CD14-positive monocyte (primary cell): Measurements from ENCODE around the gene EFHC2. TPM values are rescaled to one million over a fixed set of nuclear protein-coding genes. Genes with fewer than 3 reads are reported as not detected.

ENCODE experiments used
- DNase-seq, 3 donors: peaks; one replicate each; pipeline ENCODE4 v3.0.0-alpha.2; 2011 to 2022
- H2AFZ ChIP-seq: 2 replicates; pipeline ENCODE4 v1.6.0; 2012; ENCODE audit warnings: mild to moderate bottlenecking, low read depth, low read length, inconsistent platforms; ENCODE audit not compliant: insufficient read depth, poor library complexity, severe bottlenecking
- H3K27ac ChIP-seq, 2 donors: 1 replicate in 1 of 2; 2 replicates in 1 of 2; pipeline ENCODE4 v1.5.1; 2012 to 2013; ENCODE audit warnings: low read length in 2 of 2, control low read depth in 1 of 2, inconsistent platforms in 1 of 2, low read depth in 1 of 2, mild to moderate bottlenecking in 1 of 2
- H3K27me3 ChIP-seq, 2 donors: one replicate each; pipeline versions ENCODE4 v1.6.0 to v1.6.1; 2011 to 2013; ENCODE audit warnings: low read length in 2 of 2; ENCODE audit not compliant: control insufficient read depth in 2 of 2, insufficient read depth in 2 of 2
- H3K36me3 ChIP-seq, 2 donors: replicated peaks in 1 of 2; 1 replicate in 1 of 2; 2 replicates in 1 of 2; pipeline versions ENCODE4 v1.5.1 to v1.6.1; 2012 to 2013; ENCODE audit warnings: low read length in 2 of 2, control low read depth in 1 of 2, inconsistent platforms in 1 of 2, mild to moderate bottlenecking in 1 of 2; ENCODE audit not compliant: insufficient read depth in 2 of 2, control insufficient read depth in 1 of 2
- H3K4me1 ChIP-seq, 2 donors: 1 replicate in 1 of 2; 2 replicates in 1 of 2; pipeline versions ENCODE4 v1.5.1 to v1.6.1; 2012 to 2013; ENCODE audit warnings: low read length in 2 of 2, control low read depth in 1 of 2, inconsistent platforms in 1 of 2, mild to moderate bottlenecking in 1 of 2, moderate library complexity in 1 of 2; ENCODE audit not compliant: insufficient read depth in 2 of 2, control insufficient read depth in 1 of 2
- H3K4me2 ChIP-seq: replicated peaks from 2 replicates; pipeline ENCODE3; 2012; ENCODE audit warnings: low read length, moderate library complexity, mild to moderate bottlenecking; ENCODE audit not compliant: poor library complexity, severe bottlenecking; ENCODE audit errors: extremely low read depth
- H3K4me3 ChIP-seq, 3 experiments: fragments of 200-600 bp in 1 of 3; sonication (generic) in 1 of 3; replicated peaks in 1 of 3; 1 replicate in 2 of 3; 2 replicates in 1 of 3; pipeline ENCODE4 v1.5.1; 2011 to 2013; ENCODE audit warnings: low read length in 3 of 3, mild to moderate bottlenecking in 3 of 3, control low read depth in 2 of 3, low read depth in 2 of 3, inconsistent platforms in 1 of 3, moderate library complexity in 1 of 3
- H3K79me2 ChIP-seq: 2 replicates; pipeline ENCODE4 v1.6.0; 2012; ENCODE audit warnings: mild to moderate bottlenecking, control low read depth, inconsistent platforms, low read length, moderate library complexity; ENCODE audit not compliant: insufficient read depth
- H3K9ac ChIP-seq: 2 replicates; pipeline ENCODE4 v1.6.0; 2017; ENCODE audit warnings: low read length, mild to moderate bottlenecking; ENCODE audit not compliant: insufficient read depth, poor library complexity, severe bottlenecking
- H3K9me3 ChIP-seq, 2 donors: replicated peaks in 1 of 2; 1 replicate in 1 of 2; 2 replicates in 1 of 2; pipeline versions ENCODE4 v1.5.1 to v1.6.1; 2012 to 2013; ENCODE audit warnings: low read length in 2 of 2, control low read depth in 1 of 2; ENCODE audit not compliant: control insufficient read depth in 1 of 2, insufficient read depth in 1 of 2
- H4K20me1 ChIP-seq: 2 replicates; pipeline ENCODE4 v1.6.0; 2012; ENCODE audit warnings: mild to moderate bottlenecking, low read length, control low read depth, moderate library complexity; ENCODE audit not compliant: insufficient read depth
- H3K27ac Mint-ChIP-seq, 7 donors: one replicate each; pipeline ENCODE4 v1.8.0; 2020; ENCODE audit warnings: mild to moderate bottlenecking in 7 of 7, mixed read lengths in 7 of 7, moderate library complexity in 6 of 7, inconsistent platforms in 2 of 7
- H3K27me3 Mint-ChIP-seq, 3 donors: one replicate each; pipeline ENCODE4 v1.8.0; 2021 to 2022; ENCODE audit warnings: low read depth in 3 of 3, mild to moderate bottlenecking in 3 of 3, mixed read lengths in 3 of 3, moderate library complexity in 3 of 3, inconsistent platforms in 1 of 3
- H3K36me3 Mint-ChIP-seq, 2 donors: one replicate each; pipeline ENCODE4 v1.8.0; 2020; ENCODE audit warnings: mixed read lengths in 2 of 2, inconsistent platforms in 1 of 2, mild to moderate bottlenecking in 1 of 2
- H3K4me1 Mint-ChIP-seq: one replicate; pipeline ENCODE4 v1.8.0; 2020; ENCODE audit warnings: mild to moderate bottlenecking, mixed read lengths
- H3K4me3 Mint-ChIP-seq, 2 donors: one replicate each; pipeline ENCODE4 v1.8.0; 2020; ENCODE audit warnings: mild to moderate bottlenecking in 2 of 2, mixed read lengths in 2 of 2, moderate library complexity in 1 of 2
- H3K9me3 Mint-ChIP-seq, 7 donors: one replicate each; pipeline ENCODE4 v1.8.0; 2020 to 2022; ENCODE audit warnings: mixed read lengths in 7 of 7, mild to moderate bottlenecking in 6 of 7, moderate library complexity in 6 of 7, inconsistent platforms in 2 of 7
- WGBS: methylation state at CpG from one replicate; pipeline ENCODE4 v1.1.5; 2013; ENCODE audit warnings: missing lambda C conversion rate; ENCODE audit not compliant: insufficient coverage; 5-methylcytosine and 5-hydroxymethylcytosine counted together
- intact Hi-C, 2 donors: fragments of 100-400 bp; cut with micrococcal nuclease; formaldehyde crosslinking; loops; one replicate each; pipeline versions ENCODE4 v1.15.0 to v1.15.1; 2023
- polyA plus RNA-seq, 3 donors: library from polyadenylated mRNA; depleted of rRNA in 1 of 3; unstranded in 2 of 3; stranded (reverse) in 1 of 3; fragments of 300-500 nt in 2 of 3; fragments of >200 nt in 1 of 3; fragmentation: Illumina TruSeq in 2 of 3; gene quantifications; 1 replicate in 2 of 3; 2 replicates in 1 of 3; pipeline ENCODE4 v1.2.3, GENCODE V29; 2012 to 2021
- TF ChIP-seq, protein P1 (sequence below): fragments of 200-600 bp; IDR thresholded peaks from one replicate; pipeline ENCODE4 v1.8.0; 2022; ENCODE audit warnings: antibody characterized with exemption, mild to moderate bottlenecking

EFHC2 gene
- polyA plus RNA-seq, 3 donors, result 0.05 to 0.22 TPM; not detected in 1

DNA sequence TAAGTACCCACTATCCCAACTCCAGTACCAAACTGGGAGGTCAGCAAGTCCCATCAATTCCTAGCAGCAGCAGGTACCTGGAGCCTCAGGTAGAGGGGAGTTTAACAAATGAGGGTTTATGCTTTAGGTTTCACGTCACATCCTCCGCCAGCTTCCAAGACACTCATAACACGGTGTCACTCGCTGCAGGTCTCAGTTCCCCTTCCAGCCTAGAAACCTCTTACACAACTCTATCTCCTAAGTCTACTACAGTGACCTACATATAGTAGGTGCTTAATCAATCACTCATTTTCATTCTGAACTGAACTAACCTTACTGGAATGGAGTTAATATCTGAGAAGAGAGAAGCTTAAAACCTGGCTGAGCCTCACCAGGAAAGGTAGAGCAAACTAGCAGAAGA, 96.0 kb downstream of the EFHC2 start:
- peaks cover 14% of the 10 kb centered on the region for H3K4me1 Mint-ChIP-seq

DNA sequence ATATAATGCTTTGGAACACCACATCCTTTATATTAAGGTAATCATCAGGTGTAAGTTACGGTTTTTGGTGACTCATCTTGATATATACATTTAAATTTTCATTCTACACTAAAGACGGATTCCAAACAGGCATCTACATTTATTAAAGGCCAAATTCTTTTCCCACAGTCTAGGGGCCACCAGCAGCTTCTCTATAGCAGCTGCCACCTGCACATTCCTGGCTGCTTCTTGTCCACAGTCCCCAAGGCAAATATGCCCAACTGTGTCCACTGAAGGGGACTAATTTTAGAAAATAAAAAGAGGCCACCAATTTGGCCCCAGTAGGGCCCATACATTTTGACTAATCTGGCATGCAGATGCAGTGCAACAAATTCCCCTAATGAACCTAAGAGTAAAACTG, 96.6 kb downstream of the EFHC2 start:
- TF ChIP-seq, protein P1, sequence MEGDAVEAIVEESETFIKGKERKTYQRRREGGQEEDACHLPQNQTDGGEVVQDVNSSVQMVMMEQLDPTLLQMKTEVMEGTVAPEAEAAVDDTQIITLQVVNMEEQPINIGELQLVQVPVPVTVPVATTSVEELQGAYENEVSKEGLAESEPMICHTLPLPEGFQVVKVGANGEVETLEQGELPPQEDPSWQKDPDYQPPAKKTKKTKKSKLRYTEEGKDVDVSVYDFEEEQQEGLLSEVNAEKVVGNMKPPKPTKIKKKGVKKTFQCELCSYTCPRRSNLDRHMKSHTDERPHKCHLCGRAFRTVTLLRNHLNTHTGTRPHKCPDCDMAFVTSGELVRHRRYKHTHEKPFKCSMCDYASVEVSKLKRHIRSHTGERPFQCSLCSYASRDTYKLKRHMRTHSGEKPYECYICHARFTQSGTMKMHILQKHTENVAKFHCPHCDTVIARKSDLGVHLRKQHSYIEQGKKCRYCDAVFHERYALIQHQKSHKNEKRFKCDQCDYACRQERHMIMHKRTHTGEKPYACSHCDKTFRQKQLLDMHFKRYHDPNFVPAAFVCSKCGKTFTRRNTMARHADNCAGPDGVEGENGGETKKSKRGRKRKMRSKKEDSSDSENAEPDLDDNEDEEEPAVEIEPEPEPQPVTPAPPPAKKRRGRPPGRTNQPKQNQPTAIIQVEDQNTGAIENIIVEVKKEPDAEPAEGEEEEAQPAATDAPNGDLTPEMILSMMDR, result no peak
- Mint-ChIP-seq H3K4me3 (peak overlapping the region in 1 of 2 donors; percentile 42), H3K4me1 (peaks cover 14% of the 10 kb centered on the region), H3K9me3 (peaks cover 0 to 2% (median 0%) of the 10 kb centered on the region in 7 donors), H3K27ac (no peak overlapping the region), H3K27me3 (peaks cover 22 to 39% (median 36%) of the 10 kb centered on the region in 3 donors), H3K36me3 (no peaks in the 10 kb centered on the region)
- no peak for DNase-seq
- Histone ChIP-seq H3K9me3 (no peaks in the 10 kb centered on the region), H3K9ac (no peak overlapping the region), H3K4me2 (no peak overlapping the region), H3K27me3 (peaks cover 43 to 58% of the 10 kb centered on the region in 2 donors), H3K4me1 (peaks cover 0 to 6% of the 10 kb centered on the region in 2 donors), H2AFZ (no peak overlapping the region), H3K4me3 (no peak overlapping the region), H3K27ac (no peak overlapping the region), H4K20me1 (no peaks in the 10 kb centered on the region), H3K79me2 (no peaks in the 10 kb centered on the region), H3K36me3 (no peaks in the 10 kb centered on the region)
- no CpG with 5 or more reads among the region's 2 CpGs for WGBS
- intact Hi-C loops, result no loop called here

More for the DNA sequence above, 96.0 kb downstream of the EFHC2 start:
- H3K9ac ChIP-seq, result no peak overlapping the region
- no peak overlapping the region for H3K4me3 ChIP-seq
- no peak overlapping the region for H3K27ac ChIP-seq
- TF ChIP-seq, protein P1, result no peak
- Mint-ChIP-seq H3K27me3 (peaks cover 27 to 45% (median 41%) of the 10 kb centered on the region in 3 donors), H3K4me3 (no peak overlapping the region), H3K36me3 (no peaks in the 10 kb centered on the region), H3K9me3 (peaks cover 0 to 2% (median 0%) of the 10 kb centered on the region in 7 donors), H3K27ac (no peak overlapping the region)
- no peaks in the 10 kb centered on the region for H3K36me3 ChIP-seq
- intact Hi-C loops, result no loop called here
- peaks cover 0 to 6% of the 10 kb centered on the region in 2 donors for H3K4me1 ChIP-seq
- no peaks in the 10 kb centered on the region for H4K20me1 ChIP-seq
- no peak overlapping the region for H2AFZ ChIP-seq
- H3K27me3 ChIP-seq, result peaks cover 49 to 62% of the 10 kb centered on the region in 2 donors
- H3K4me2 ChIP-seq, result no peak overlapping the region
- no peaks in the 10 kb centered on the region for H3K9me3 ChIP-seq
- no CpG with 5 or more reads among the region's 4 CpGs for WGBS
- DNase-seq, result peak; percentile 8 to 40 (median 25)
- H3K79me2 ChIP-seq, result no peaks in the 10 kb centered on the region
